ENCODE measurements around the gene LIMS1.

GRCh38 chr2:108633409-108633808 lies 99.1 kb downstream of the LIMS1 start:
- TF ChIP-seq EZH2phosphoT487 (IDR thresholded peaks at IDR 0.05; ENCODE audit: unreplicated experiment) = no peak
- TF ChIP-seq CTCF (conservative IDR thresholded peaks at IDR 0.05; ENCODE audit: low read depth in 2 of 2) = no peak
- TF ChIP-seq ZNF114 (CRISPR knock-in tag; IDR thresholded peaks at IDR 0.05) = no peak

Measured in GM23338 (cell line).